Activated naive CD4-positive, alpha-beta T cell (primary cell): ENCODE data around the gene INPP1.

Source experiments
- DNase-seq, 4 experiments: peaks; one replicate each; lab custom pipeline; 2025; lab: John Stamatoyannopoulos, UW

Gene INPP1

DNA sequence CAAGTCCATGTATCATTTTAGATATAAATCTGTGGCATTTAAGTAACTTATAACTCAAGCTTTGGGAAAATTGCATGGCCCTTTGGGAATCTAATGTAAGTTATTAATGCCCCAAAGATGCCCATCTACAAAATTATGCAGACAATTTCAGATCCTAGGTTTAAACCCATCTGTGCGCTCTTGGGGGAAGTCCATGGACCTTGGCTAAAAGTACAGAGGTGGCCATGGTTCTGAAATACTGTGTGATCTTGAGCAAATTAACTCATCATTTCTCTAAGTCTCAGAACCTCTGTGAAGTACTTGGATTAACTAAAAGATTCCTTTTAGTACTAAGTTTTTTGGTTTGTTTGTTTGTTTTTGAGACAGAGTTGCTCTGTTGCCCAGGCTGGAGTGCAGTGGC lies 19.5 kb downstream of the INPP1 start:
- no peak for DNase-seq

DNA sequence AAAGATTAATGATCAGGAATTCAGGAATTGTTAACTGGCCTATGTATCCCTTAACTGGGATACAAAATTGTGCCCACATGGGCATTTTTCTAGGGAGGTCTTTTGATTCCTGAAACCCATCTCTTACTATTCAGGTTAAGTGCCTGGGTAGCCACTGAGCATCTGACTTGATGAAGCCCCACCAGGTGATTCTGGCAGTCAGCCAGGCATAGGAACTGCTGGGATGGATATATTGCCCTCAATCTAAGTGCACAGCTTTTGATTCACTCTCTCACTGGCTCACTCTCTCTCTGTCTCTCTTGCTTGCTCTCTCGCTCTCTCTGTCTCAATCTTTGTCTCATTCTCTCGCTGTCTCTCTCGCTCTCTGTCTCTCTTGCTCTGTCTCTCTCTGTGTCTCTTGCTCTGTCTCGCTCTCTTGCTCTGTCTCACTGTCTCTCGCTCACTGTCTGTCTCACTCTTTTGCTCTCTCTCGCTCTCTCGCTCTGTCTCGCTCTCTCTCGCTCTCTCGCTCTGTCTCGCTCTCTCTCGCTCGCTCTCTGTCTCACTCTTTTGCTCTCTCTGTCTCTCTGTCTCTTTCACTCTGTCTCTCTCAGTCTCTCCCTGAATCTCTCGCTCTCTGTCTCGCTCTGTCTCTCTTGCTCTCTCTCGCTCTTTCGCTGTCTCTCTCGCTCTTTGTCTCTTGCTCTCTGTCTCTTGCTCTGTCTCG lies 22.3 kb downstream of the INPP1 start:
- no peak for DNase-seq

DNA sequence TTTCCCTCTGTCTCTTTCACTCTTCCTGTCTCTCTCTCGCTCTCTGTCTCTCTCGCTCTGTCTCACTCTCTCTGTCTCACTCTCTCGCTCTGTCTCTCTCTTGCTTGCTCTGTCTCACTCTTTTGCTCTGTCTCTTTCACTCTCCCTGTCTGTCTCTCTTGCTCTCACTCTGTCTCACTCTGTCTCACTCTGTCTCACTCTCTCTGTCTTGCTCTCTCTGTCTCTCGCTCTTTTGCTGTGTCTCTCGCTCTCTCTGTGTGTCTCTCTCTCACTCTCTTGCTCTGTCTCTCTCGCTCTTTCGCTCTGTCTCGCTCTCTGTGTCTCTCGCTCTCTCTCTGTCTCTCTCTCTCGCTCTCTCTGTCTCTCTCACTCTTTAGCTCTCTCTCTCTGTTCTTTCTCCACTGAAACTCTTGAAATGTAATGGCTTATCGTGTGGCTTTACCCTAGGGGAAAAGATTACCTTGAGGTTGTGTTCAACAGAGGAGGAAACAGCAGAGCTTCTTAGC lies 22.9 kb downstream of the INPP1 start:
- DNase-seq = no peak

DNA sequence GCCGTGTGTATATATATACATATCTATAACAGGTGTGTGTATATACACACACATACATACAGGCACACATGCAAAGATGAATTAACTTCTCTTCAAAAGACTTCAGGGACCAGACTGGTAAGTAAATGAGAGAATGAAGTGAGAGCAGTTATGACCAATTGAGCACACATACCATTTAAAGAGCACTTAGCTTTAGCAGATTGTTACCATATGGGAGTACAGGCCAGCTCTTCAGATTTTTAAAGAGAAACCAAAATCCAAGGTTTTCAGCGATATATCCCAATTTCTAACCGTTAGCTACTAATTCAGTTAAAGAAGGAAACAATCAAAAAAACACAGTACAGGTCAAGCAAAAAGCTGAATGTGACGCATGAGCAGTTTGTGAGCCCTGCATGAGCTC lies 23.7 kb downstream of the INPP1 start:
- DNase-seq = no peak

DNA sequence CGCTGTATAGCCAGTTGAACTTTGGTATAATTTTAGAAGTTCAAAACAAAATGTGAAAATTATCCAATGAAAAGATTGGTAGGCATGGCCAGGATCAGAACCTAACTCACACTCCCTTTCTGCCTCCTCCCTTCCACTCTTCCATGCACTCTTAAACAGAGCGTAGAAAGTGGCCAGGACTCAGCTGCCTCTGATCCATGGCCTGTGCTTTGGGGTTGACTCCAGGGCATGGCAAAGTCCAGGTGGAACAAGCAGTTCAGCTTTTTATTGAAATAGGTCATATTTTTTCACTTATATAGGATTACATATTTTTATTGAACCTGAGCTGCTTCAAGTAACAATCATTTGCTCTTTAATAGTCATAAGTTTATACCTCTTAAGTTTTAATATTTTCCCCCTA lies 26.2 kb downstream of the INPP1 start:
- no peak for DNase-seq

DNA sequence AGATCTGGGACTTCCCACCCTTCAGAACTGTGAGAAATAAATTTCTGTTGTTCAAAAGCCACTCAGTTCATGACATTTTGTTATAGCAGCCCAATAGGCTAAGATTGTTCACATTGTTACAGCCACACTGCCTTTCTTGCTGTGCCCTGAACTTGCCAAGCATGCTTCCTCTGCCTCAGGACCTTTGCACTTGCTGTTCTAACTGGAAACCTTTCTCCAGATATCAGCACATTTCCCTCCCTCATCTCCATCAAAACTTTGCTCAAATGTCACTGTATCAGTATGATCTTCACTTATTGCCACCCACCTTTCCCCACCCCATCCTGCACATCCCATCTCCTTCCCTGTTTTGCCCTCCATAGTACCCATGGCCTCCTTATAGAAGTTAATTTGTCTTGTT lies 32.7 kb downstream of the INPP1 start:
- no peak for DNase-seq

DNA sequence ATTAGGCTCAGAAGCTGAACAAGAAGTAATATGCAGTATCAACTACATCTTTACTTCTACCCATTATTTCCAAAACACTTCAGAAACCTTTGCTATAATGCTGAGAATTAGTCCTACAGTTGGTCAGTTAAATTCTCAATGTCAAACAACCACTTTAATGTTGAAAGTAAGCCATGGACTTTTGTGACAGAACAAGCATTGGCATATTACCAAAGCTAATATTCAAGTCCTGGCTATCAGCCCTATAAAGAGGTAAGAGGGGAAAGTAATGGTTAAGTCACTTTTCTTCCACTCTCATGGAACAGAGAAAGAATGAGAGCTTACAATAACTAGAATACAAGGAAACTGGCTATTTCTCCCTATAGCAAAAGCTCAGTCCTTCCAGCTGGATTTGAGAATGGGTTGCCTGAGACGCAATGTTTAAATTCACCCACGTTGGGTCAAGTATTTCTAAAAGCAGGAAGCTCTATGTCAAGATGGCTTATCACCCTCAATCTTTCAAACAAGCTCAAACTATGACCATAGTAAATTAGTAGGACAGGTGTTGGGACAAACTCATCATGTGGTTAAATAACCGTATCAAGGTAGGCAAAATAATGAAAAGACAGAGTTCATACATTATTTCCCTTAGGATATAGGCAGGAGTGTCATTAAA lies 33.3 kb downstream of the INPP1 start:
- DNase-seq = no peak

DNA sequence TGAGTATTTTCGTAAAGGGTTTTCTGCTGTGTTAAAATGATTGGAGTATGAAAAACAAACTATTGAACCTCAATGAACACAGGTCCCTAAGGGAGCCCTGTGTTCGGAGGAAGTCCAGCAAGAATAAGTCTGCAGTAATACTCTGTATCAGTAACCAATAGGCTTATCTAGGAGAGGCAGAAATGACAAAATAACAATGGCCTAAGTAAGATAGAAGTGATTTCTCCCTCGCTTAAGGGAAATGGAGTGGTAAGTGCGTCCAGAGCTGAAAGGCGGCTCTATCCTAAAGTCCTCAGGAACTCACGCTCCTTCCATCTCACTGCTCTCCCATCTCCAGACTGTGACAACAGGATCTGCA lies 35.5 kb downstream of the INPP1 start:
- no peak for DNase-seq

DNA sequence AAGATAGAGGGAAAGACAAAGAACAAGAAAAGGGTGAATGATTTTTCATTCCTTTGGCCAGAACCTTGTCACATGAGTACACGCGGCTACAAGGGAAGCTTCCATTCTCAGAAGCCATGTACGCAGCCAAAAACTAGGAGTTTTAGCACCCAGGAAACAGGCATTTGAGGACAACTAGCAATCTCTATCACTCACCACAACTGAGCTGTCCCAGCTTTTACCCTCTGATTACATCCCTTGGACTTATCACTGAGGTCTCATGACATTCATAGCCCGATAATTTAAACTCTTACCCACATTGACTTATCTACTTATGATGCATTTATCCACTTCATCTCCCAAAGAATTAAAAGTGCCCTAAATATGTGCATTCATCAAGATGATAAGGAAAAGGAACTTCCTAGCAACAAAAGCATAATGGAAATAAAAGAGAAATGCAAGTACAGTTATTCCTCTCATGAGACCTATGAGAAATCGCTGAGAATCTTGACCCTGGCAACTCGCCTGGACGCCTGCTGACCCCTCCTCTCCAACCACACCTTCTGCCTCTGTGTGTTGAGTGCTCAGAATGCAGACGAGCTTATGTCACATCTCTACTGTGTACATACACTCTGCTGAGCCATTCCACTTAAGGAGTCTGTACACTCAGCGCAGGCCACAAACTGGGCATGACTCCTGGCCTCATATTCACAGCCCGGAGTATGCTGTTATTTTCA lies 36.0 kb downstream of the INPP1 start:
- DNase-seq = no peak

DNA sequence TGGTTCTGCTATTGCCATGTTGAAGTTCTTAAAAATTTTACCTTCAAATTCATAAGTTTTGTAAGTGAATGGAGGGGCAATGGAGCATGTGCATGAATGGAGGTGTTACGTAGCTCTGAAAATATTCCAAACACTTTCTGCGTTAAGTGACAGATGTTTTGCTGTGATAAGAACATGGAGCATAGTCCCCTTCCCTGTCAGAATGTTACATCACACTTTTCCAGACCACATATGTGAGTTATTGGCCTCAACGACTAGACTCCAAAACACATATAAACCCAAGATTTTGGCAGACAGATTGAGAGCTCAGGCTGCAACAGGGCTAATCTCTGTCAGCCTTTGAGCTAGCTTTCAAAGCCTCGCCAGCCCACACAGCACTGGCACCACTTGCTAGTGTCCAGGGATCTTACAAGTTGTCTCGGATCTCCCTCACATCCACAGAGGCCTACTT lies 37.6 kb downstream of the INPP1 start:
- no peak for DNase-seq

DNA sequence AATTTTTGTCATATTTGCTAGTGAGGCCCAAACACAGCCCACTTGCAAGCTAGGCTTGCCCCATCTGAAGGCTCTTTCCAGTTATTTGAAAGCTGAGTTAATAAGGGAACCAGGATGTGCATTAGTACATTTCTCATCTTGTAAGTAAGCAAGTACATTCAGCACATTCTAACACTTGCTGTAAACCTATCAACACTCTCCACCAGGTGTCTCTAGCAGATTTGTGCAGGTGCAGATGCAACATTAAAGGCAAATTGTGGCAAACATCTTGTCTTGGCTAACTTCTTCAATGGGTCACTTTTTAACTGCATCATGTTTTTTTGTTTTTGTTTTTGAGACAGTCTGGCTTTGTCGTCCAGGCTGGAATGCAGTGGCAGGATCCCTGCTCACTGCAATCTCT lies 39.5 kb downstream of the INPP1 start:
- DNase-seq = no peak

DNA sequence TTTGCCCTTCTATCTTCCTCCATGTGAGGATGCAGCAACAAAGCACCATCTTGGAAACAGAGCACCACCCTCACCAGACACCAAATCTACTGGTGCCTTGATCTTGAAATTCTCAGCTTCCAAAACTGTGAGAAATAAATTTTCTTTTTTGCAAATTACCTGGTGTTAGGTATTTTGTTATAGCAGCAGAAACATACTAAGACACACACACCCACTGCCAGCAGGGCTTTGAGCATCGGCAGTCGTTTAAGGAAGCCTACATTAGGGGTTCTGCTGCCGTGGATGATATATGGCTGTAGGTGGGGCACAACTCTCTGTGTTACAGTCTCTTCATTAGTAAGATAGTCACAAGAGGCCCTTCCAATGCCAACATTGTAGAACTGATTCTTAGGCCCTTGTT lies 44.0 kb downstream of the INPP1 start:
- DNase-seq = no peak

DNA sequence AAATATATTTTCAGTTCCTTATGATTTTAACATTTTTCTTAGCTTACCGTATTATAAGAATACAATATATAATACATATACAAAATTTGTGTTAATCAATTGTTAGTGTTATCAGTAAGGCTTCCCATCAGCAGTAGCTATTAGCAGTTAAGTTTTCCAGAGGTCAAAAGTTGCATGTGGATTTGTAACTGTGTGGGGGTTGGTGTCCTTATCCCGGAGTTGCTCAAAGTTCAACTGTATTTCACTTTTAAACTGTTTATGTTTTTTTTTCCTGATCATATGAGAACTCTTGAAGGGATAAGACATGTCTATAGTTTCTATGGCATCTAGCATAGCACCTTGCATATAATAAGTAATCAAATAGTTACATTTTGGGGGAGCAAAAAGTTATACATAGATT lies 52.9 kb downstream of the INPP1 start:
- no peak for DNase-seq

DNA sequence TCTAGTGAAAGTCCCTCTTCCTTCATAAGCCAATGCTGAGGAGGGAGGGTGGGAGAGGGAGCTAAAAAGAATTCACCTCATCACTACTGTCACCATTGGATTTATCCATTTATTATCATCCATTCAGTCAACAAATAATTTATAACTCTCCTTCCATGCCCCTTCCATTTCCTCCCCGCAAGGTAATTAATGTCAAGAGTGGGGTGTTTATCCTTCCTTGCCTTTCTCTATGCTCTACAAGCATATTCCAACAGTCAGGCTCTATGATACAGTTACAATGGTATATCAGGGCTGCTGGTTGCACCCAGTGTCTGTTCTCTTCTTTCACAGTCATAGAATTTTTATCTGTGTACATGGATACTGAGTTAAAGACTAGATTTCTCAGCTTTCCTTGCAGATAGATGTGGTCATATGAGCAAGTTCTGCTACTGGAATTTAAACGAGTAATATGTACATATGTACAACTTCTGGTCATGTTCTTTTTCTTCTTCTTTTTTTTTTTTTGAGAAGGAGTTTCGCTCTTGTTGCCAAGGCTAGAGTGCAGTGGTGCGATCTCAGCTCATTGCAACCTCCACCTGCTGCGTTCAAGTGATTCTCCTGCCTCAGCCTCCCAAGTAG lies 59.7 kb downstream of the INPP1 start:
- no peak for DNase-seq

DNA sequence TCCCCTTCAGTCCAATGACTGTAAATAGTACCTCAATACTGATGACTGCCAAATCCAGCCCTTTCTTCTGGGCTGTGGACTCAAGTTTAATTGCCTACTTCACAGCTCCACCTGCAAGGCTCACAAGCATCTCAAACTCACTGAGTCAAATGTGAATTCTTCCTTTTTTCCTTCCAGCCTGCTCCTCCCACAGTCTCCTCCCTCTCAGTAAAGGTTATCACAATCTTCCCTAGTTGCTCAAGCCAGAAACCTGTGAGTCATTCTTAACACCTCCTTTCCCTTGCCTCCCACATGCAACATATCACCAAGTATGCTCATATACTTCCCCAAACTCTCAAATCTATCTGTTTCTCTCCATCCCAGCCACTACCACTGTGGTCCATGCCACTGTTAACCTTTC lies 61.1 kb downstream of the INPP1 start:
- no peak for DNase-seq

DNA sequence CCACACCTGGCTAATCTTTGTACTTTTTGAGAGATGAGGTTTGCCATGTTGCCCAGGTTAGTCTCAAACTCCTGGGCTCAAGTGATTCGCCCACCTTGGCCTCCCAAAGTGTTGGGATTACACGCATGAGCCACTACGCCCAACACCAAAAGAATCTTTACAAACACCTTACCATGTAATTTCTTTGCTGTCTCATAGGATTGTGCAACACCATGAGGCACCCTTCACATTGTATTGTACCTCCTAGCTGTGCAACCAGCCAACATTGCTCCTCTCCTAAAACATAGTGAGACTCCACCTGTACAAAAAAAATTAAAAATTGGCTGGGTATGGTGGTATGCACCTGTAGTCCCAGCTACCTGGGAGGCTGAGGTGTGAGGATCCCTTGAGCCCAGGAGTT lies 61.7 kb downstream of the INPP1 start:
- no peak for DNase-seq

DNA sequence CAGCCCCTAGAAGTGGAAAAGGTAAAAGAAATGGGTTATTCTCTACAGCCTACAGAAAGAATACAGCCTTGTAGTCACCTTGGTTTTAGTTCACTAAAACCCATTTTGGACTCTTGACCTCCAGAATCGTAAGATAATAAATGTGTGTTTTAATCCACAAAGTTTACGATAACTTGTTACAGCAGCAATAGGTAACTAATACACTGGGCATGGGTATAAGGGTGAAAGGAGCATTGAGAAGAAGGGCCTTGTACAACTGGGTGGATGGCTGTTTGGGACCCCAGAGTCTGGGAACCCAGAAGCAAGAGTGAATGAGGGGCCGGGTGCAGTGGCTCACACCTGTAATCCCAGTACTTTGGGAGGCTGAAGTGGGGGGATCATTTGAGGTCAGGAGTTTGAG lies 62.6 kb downstream of the INPP1 start:
- DNase-seq = no peak

DNA sequence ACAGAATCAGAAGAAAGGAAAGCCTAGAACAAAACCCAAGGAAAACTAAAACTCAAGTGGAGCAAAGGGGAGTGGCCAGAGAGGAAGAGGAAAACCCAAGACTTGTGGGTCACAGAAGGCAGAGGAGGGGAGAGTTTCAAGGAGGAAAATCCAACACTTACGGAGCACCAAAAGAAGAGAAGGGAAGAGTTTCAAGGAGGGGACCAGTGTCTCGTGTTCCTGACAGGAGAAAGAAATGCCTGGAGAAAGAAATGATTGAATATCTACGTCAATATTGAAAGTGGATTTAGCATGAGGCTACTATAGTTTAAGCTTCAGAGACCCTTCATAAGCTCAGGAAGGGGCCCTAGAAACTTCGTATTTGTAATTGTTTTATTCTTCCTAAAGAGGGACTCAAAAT lies 63.4 kb downstream of the INPP1 start:
- DNase-seq = no peak

DNA sequence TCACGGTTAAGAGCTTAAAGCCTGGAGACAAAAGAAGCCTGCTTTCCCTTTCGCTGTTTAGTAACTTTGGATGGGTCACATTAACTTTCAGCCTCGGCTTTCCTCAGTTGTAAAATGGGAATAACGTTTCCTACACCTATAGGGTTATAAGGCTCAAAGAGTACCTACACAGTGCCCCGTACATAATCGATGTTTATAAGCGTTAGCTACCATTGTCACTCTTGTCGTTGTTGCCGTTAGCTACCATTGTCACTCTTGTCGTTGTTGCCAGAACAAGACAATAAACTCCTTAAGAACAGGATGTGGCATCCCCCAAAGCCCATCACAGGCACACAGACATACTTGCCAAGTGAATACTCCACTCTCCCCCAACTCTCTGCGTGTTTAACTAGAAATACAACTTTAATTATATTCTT lies 63.9 kb downstream of the INPP1 start:
- peak in 1 of 4 experiments; percentile 53 for DNase-seq

DNA sequence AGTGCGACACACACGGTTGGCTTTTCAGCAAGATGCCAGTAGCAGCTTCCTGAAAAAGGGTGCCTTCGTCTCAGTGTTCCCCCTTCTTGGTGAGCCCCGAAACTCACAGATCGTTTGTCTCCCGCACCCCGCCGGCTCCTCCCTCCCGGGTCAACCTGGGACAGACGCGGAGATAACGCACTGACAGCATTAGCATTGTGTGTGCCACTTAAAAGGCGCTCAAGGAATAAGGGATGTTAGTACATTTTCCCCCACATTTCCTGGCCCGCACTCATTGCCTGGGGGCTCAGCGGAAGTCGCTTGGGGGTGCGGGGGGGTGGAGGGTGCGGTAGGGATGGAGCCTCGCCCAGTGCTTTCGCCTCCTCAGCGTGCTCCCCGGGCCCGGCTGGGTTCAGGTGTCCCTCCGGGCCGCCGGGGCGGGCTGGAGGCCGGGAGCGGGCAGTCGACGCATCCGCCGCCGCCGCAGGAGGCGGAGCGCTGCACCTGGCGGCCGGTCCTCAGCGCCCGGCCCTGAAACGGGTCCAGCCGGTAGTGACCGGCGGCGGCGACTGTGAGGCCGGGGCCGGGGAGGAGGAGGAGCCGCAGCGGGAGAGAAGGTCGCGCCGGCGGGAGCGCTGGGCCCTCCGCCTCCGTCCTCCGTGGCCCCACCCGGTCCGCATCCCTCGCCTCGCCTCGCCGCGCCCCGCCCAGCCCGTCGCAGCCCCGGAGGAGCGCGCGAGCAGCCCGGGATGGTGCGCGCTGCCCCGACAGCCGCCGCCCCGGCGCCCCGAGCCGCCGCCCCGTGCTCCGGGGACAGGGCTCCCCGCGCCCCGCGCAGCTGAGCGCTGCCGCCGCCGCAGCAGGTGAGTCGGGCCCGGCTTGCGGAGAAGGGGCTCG lies 64.5 kb downstream of the INPP1 start, which contains the start of gene MFSD6:
TSS of gene MFSD6 (plus strand) at position 694 of the 876 bp plus-strand sequence. CDS start 27,675 bp downstream, outside the sequence.
- DNase-seq = peak; percentile 16 to 66 (median 42)

DNA sequence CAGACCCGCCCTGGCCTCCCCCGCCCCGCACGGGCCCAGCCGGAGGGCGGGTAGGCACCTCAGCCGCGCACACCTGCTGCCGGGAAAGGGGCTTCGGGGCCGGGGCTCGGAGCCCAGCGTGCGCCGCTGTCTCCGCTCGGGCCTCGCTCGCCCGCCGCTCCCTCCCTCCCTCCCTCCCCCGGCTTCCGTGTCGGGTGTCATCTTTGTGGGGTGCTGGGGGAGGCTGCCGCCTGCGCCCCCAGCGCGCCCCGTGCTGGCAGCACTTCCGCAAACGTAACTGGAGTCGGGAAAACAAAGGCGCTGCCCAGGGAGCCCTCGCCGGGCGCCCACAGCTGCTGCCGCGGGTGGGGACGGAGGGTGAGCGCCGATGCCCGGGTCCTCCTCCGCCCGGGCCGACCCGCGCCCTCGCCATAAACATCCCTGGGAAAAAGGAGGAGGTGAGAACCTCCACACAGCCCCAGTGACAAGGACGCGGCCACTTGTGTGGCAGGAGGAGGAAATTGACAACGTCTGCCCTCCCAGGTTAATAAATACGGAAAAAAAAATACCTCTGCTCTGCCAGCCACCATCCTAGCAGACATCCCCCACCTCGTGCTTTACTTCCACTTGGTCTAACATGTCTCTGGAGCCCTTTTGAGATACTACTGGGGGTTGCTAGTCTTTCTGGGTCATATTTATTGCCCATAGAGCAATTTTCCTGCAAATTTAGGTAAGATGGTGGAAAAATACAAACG lies 65.3 kb downstream of the INPP1 start:
- peak; percentile 27 to 74 (median 51) for DNase-seq
